ENCODE results near the gene METTL8. TPM values are rescaled to one million over a fixed set of nuclear protein-coding genes. Genes with fewer than 3 reads are reported as not detected.

Gene METTL8
- total RNA-seq, 1 donor from 2014 or later = 33.7 TPM

DNA sequence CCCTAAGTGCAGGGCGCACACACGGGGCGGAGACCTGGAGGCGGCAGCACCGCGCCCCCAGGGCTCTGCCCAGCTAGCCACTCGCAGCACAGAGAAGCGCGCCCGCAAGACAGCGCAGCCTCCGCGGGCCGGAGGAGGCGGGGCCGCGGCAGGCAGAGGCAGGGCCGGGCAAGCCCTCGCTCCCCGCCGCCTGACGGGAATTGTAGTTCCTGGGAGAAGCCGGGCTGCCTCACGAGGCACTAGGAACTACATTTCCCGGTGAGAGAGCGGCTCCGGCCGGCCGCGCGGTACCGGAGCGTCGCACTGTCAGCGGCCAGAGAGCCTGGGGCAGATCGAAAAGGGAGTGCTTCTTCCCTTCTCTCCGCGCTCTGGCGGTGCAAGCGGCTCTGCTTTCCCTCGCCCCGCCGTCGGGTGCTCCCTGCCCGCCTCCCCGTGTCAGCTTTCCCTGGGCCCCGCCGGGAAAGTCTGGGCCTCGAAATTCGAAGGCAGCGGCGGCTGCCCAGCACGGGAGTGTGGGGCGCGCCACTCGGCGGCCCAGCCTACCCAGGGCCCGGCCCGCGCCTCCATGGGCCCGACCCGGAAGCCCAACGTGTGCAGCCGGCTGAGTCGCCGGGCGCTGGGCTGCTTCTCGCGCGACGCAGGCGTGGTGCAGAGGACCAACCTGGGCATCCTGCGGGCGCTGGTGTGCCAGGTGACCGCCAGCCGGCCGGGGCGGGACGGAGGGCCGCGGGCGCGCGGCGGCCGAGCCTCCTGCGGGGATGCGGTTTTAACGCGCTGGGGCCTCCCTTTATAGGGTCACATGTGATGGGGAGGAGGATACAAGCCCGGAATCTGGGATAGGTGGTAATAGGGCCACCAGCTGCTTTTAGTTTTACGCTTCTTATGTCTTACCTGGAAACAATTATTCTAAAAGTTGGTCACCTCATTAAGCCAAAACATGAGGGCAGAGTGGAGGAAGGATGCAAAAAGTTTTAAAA lies 511 bp upstream of the METTL8 start, which contains the start of gene DCAF17:
TSS of gene DCAF17 (plus strand) at position 214 of the 977 bp plus-strand sequence. CDS start at position 566, 352 bp downstream.
- FAIRE-seq (no peak), DNase-seq (ENCODE audit: low read depth) (peak; percentile 90)
- H3K36me3 ChIP-seq (ENCODE audit: control insufficient read depth, insufficient read depth, low read length) = peaks cover 5% of the 10 kb centered on the region
- H3K27me3 ChIP-seq (ENCODE audit: control insufficient read depth, insufficient read depth, low read length) = no peaks in the 10 kb centered on the region
- peak within 1 kb of the TSS; percentile 79 for H3K4me3 ChIP-seq (ENCODE audit: low read depth, low read length)
- TF ChIP-seq, protein P1, sequence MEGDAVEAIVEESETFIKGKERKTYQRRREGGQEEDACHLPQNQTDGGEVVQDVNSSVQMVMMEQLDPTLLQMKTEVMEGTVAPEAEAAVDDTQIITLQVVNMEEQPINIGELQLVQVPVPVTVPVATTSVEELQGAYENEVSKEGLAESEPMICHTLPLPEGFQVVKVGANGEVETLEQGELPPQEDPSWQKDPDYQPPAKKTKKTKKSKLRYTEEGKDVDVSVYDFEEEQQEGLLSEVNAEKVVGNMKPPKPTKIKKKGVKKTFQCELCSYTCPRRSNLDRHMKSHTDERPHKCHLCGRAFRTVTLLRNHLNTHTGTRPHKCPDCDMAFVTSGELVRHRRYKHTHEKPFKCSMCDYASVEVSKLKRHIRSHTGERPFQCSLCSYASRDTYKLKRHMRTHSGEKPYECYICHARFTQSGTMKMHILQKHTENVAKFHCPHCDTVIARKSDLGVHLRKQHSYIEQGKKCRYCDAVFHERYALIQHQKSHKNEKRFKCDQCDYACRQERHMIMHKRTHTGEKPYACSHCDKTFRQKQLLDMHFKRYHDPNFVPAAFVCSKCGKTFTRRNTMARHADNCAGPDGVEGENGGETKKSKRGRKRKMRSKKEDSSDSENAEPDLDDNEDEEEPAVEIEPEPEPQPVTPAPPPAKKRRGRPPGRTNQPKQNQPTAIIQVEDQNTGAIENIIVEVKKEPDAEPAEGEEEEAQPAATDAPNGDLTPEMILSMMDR (IDR thresholded peaks at IDR 0.05; ENCODE audit: insufficient read depth, low read length, severe bottlenecking) = peak; percentile 24

DNA sequence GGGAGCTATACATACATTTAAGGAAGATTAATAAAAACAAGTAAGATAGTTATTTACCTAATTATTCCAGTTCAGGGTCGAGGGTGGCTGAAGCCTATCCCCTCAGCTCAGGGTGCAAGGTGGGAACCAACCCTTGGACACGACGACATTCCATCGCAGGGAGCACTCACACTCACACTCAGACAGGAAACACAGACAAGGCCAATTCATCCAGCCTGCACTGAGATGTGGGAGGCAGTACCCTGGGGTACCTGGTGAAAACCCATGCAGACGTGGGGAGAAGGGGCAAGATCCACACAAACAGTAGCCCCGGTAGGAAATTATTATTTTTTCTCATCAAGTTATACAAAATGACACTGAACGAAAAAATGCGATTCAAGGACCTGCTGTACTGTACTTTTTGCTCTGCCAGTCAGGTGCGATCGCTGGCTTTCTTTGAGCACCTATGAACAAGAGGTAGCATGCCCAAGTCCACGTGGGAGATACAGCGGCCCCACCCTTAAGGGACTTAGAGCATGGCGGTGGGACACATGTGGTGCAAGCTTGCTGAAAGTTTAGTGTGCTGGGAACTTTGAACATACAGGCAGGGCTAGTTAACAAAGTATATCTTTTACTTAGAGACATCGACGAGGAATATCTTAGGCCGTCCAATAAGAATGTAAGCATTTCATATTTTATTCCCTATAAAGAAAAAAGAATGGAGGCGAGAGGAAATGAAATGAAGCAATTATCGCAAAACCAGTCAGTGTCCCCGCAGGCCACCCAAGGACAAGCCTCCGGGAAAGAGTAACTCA lies 624 bp downstream of the METTL8 start:
- FAIRE-seq (no peak), DNase-seq (ENCODE audit: low read depth) (peak; percentile 88)
- H3K27me3 ChIP-seq (ENCODE audit: control insufficient read depth, insufficient read depth, low read length) = no peaks in the 10 kb centered on the region
- peaks cover 4% of the 10 kb centered on the region for H3K36me3 ChIP-seq (ENCODE audit: control insufficient read depth, insufficient read depth, low read length)
- TF ChIP-seq, protein P1 (IDR thresholded peaks at IDR 0.05; ENCODE audit: insufficient read depth, low read length, severe bottlenecking) = no peak
- peak overlapping the region; percentile 79 for H3K4me3 ChIP-seq (ENCODE audit: low read depth, low read length)

DNA sequence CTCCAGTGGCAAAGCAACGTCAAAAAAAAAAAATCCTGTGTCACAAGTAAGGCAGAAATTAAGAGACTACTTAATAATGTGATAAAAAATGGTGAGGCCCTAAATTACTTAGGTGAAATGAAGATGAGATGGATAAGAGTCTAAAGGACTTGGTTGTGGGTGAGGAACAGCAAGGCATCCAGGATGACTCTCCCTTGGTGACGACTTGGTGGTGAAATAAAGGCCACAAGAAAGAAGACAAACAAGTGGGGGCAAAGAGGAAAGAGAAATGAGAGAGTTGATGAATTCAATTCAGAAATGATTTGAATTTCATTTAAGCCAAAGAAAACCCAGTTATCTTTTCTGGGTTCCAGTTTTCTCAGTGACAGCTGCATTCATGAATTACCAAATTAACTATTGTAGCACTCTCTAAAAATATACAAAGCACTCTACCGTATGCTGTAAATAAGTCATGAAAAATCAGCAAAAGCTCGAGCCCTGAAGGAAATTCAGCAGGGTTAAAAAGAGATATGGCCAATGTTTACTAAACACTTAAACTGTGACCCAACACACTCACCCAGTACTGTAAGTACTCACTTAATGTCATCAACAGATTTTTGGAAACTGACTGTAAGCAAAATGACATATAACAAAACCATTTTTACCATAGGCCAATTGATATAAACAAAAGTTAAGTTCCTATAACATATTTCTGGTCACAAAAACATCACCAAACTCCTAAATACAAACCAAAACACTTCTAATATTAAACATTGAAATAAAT lies 1.4 kb downstream of the METTL8 start:
- TF ChIP-seq, protein P1 (IDR thresholded peaks at IDR 0.05; ENCODE audit: insufficient read depth, low read length, severe bottlenecking) = no peak
- H3K27me3 ChIP-seq (ENCODE audit: control insufficient read depth, insufficient read depth, low read length) = no peaks in the 10 kb centered on the region
- H3K36me3 ChIP-seq (ENCODE audit: control insufficient read depth, insufficient read depth, low read length) = peaks cover 4% of the 10 kb centered on the region
- H3K4me3 ChIP-seq (ENCODE audit: low read depth, low read length) = peak overlapping the region; percentile 79
- FAIRE-seq (no peak), DNase-seq (ENCODE audit: low read depth) (no peak)

DNA sequence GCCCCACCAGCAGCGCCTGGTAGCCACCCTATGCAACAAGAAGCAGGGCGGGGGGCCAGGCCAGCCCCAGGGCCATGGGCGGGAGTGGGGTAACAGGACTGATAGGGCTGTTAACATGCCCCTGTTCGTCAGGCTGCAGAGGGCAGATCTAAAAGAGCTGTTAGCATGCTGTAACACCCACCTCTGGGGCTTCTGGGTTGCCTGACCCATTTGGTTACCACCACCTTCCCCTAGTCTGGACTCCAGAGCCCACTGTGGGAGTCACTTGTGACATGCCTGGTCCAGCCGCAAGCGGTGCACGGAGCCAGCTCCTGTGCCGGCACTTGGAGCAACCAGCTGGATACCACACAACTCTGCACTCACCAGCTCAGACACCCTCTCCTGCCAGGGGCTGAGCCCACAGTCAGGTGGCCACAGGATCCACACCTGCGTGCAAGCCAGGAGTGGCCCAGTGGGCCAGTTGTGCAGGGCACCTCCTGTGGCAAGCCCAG lies 2.1 kb downstream of the METTL8 start:
- TF ChIP-seq, protein P1 (IDR thresholded peaks at IDR 0.05; ENCODE audit: insufficient read depth, low read length, severe bottlenecking) = no peak
- no peak overlapping the region for H3K4me3 ChIP-seq (ENCODE audit: low read depth, low read length)
- peaks cover 2% of the 10 kb centered on the region for H3K36me3 ChIP-seq (ENCODE audit: control insufficient read depth, insufficient read depth, low read length)
- H3K27me3 ChIP-seq (ENCODE audit: control insufficient read depth, insufficient read depth, low read length) = no peaks in the 10 kb centered on the region
- DNase-seq (ENCODE audit: low read depth) = no peak
- no peak for FAIRE-seq

All from bronchial epithelial cell (primary cell).